Astrocyte (in vitro differentiated cells and primary cell): ENCODE results near the gene KCNAB3.

Source experiments
- CTCF ChIP-seq: IDR thresholded peaks from 2 replicates; pipeline ENCODE4 v1.5.1; 2011; ENCODE audit warnings: low read depth, mild to moderate bottlenecking, inconsistent platforms, low read length, moderate library complexity; ENCODE audit not compliant: insufficient read depth
- EZH2 ChIP-seq: IDR thresholded peaks from 2 replicates; pipeline ENCODE4 v1.6.1; 2012; ENCODE audit warnings: mild to moderate bottlenecking, low read length, inconsistent platforms; ENCODE audit not compliant: insufficient read depth

GRCh38 chr17:7894226-7894625 lies 35.4 kb downstream of the KCNAB3 start:
- TF ChIP-seq CTCF = no peak
- TF ChIP-seq EZH2 = no peak
